GM19438 (cell line): Measurements from ENCODE around the gene SQOR.

Experiments
- ATAC-seq: cut with Tn5 transposase; IDR thresholded peaks from one replicate; pipeline ENCODE4 v1.9.1; 2021; ENCODE audit warnings: low read depth; ENCODE audit not compliant: unreplicated experiment

Gene SQOR

GRCh38 chr15:45703670-45704328 is 69.0 kb downstream of the SQOR start:
- ATAC-seq: no peak

GRCh38 chr15:45704329-45705249 is 69.8 kb downstream of the SQOR start:
- ATAC-seq: no peak

GRCh38 chr15:45705510-45706473 is 71.0 kb downstream of the SQOR start:
- peak; percentile 82 for ATAC-seq

GRCh38 chr15:45710657-45711056 is 75.8 kb downstream of the SQOR start:
- no peak for ATAC-seq

GRCh38 chr15:45714590-45715488 is 80.0 kb downstream of the SQOR start:
- peak; percentile 77 for ATAC-seq

- ATAC-seq: no peak
Observed at GRCh38 chr15:45715528-45715927, 80.7 kb downstream of the SQOR start.

GRCh38 chr15:45719490-45719889 is 84.7 kb downstream of the SQOR start:
- ATAC-seq: no peak

- ATAC-seq: no peak
Observed at GRCh38 chr15:45720183-45720582, 85.4 kb downstream of the SQOR start.

- ATAC-seq: no peak
Observed at GRCh38 chr15:45728641-45729040, 93.8 kb downstream of the SQOR start.

- no peak for ATAC-seq
Observed at GRCh38 chr15:45729141-45729540, 94.3 kb downstream of the SQOR start.

- ATAC-seq: no peak
Observed at GRCh38 chr15:45731343-45731742, 96.5 kb downstream of the SQOR start.

- no peak for ATAC-seq
Observed at GRCh38 chr15:45732662-45733061, 97.8 kb downstream of the SQOR start.

- no peak for ATAC-seq
Observed at GRCh38 chr15:45734260-45734711, 99.5 kb downstream of the SQOR start.
